ENCODE results near the gene PEPD.

PEPD gene

GRCh38 chr19:33510462-33511194 is 11.0 kb downstream of the PEPD start:
- DNase-seq (ENCODE audit: low read depth), result no peak

GRCh38 chr19:33509774-33510173 is 11.8 kb downstream of the PEPD start:
- DNase-seq (ENCODE audit: low read depth), result no peak

- no peak for DNase-seq (ENCODE audit: low read depth)
These were observed 12.5 kb downstream of the PEPD start for GRCh38 chr19:33508941-33509614.

GRCh38 chr19:33508431-33508830 is 13.2 kb downstream of the PEPD start:
- no peak for DNase-seq (ENCODE audit: low read depth)

GRCh38 chr19:33508009-33508408 is 13.6 kb downstream of the PEPD start:
- DNase-seq (ENCODE audit: low read depth), result no peak

- DNase-seq (ENCODE audit: low read depth), result no peak
These were observed 14.3 kb downstream of the PEPD start for GRCh38 chr19:33507021-33507956.

- no peak for DNase-seq (ENCODE audit: low read depth)
These were observed 15.1 kb downstream of the PEPD start for GRCh38 chr19:33506498-33506897.

- no peak for DNase-seq (ENCODE audit: low read depth)
These were observed 15.8 kb downstream of the PEPD start for GRCh38 chr19:33505823-33506222.

GRCh38 chr19:33505148-33505547 is 16.4 kb downstream of the PEPD start:
- no peak for DNase-seq (ENCODE audit: low read depth)

- DNase-seq (ENCODE audit: low read depth), result no peak
These were observed 17.5 kb downstream of the PEPD start for GRCh38 chr19:33504058-33504444.

- DNase-seq (ENCODE audit: low read depth), result no peak
These were observed 18.0 kb downstream of the PEPD start for GRCh38 chr19:33503433-33504057.

GRCh38 chr19:33503030-33503429 is 18.6 kb downstream of the PEPD start:
- DNase-seq (ENCODE audit: low read depth), result no peak

GRCh38 chr19:33502521-33502920 is 19.1 kb downstream of the PEPD start:
- DNase-seq (ENCODE audit: low read depth), result no peak

- DNase-seq (ENCODE audit: low read depth), result no peak
These were observed 19.8 kb downstream of the PEPD start for GRCh38 chr19:33501693-33502356.

- no peak for DNase-seq (ENCODE audit: low read depth)
These were observed 20.6 kb downstream of the PEPD start for GRCh38 chr19:33500991-33501390.

- DNase-seq (ENCODE audit: low read depth), result no peak
These were observed 21.0 kb downstream of the PEPD start for GRCh38 chr19:33500586-33500985.

GRCh38 chr19:33499671-33500506 is 21.7 kb downstream of the PEPD start:
- no peak for DNase-seq (ENCODE audit: low read depth)

GRCh38 chr19:33499248-33499647 is 22.3 kb downstream of the PEPD start:
- DNase-seq (ENCODE audit: low read depth), result no peak

GRCh38 chr19:33498391-33499000 is 23.1 kb downstream of the PEPD start:
- DNase-seq (ENCODE audit: low read depth), result no peak

GRCh38 chr19:33497778-33498175 is 23.8 kb downstream of the PEPD start:
- DNase-seq (ENCODE audit: low read depth), result no peak
